Gastroesophageal sphincter (tissue), 4 donors: Measurements from ENCODE around the gene SGTB. TPM values are rescaled to one million over a fixed set of nuclear protein-coding genes. Genes with fewer than 3 reads are reported as not detected.
"Not testable (repeated sequence)": the region's sequence is repeated elsewhere in the genome, so short reads cannot be mapped to it uniquely, and the experiment has no call there.

Source experiments
- ATAC-seq: fragments of 150-250 bp; one replicate; pipeline ENCODE4 v1.9.1; 2016; ENCODE audit warnings: mild to moderate bottlenecking, moderate library complexity
- H3K27ac ChIP-seq, 4 donors: fragments of 200-600 bp; sonication (generic) in 3 of 4; 1 replicate in 3 of 4; 2 replicates in 1 of 4; pipeline ENCODE4 v1.5.1; 2016 to 2019
- H3K27me3 ChIP-seq: fragments of 200-600 bp; sonication (generic); one replicate; pipeline ENCODE4 v1.5.1; 2019
- H3K36me3 ChIP-seq, 2 donors: fragments of 200-600 bp; sonication (generic); one replicate each; pipeline ENCODE4 v1.5.1; 2019; ENCODE audit warnings: control low read depth in 1 of 2
- H3K4me1 ChIP-seq, 3 donors: fragments of 200-600 bp; sonication (generic); 1 replicate in 2 of 3; 2 replicates in 1 of 3; pipeline ENCODE4 v1.5.1; 2016 to 2019; ENCODE audit warnings: control low read depth in 2 of 3
- H3K4me3 ChIP-seq, 2 donors: fragments of 200-600 bp; sonication (generic); one replicate each; pipeline ENCODE4 v1.5.1; 2019; ENCODE audit warnings: mild to moderate bottlenecking in 1 of 2, moderate library complexity in 1 of 2
- H3K9me3 ChIP-seq, 3 donors: fragments of 200-600 bp; sonication (generic); one replicate each; pipeline ENCODE4 v1.5.1; 2017 to 2019; ENCODE audit warnings: control low read depth in 2 of 3
- CTCF ChIP-seq, 4 experiments: fragments of 200-600 bp in 2 of 4; fragments of 450-650 bp in 2 of 4; sonication (generic) in 1 of 4; IDR thresholded peaks; one replicate each; pipeline ENCODE4 v1.5.1; 2017 to 2019; ENCODE audit warnings: antibody characterized with exemption in 4 of 4, mild to moderate bottlenecking in 2 of 4, moderate library complexity in 2 of 4
- EP300 ChIP-seq: sonication (generic); formaldehyde crosslinking; IDR thresholded peaks from one replicate; pipeline ENCODE4 v1.6.1; 2017; ENCODE audit warnings: antibody characterized with exemption, mild to moderate bottlenecking
- POLR2A ChIP-seq, 2 donors: fragments of 450-650 bp; IDR thresholded peaks; one replicate each; pipeline ENCODE4 v1.6.1; 2017; ENCODE audit warnings: antibody characterized with exemption in 2 of 2, mild to moderate bottlenecking in 2 of 2, moderate library complexity in 1 of 2
- POLR2AphosphoS5 ChIP-seq: sonication (generic); formaldehyde crosslinking; IDR thresholded peaks from one replicate; pipeline ENCODE4 v1.6.1; 2017; ENCODE audit warnings: antibody characterized with exemption
- WGBS, 2 donors: methylation state at CpG; one replicate each; pipeline ENCODE4 v1.1.5; 2018; ENCODE audit warnings: low coverage in 1 of 2; 5-methylcytosine and 5-hydroxymethylcytosine counted together
- total RNA-seq, 4 donors: library from RNA; depleted of rRNA; stranded (reverse); fragments of >200 nt; gene quantifications; one replicate each; pipeline ENCODE4 v1.1.0, GENCODE V29; 2016

The SGTB gene
- total RNA-seq, 4 donors from 2014 or later: 12.1 to 15.2 (median 14.3) TPM

GRCh38 chr5:65696892-65697291 is 25.0 kb downstream of the SGTB start:
- TF ChIP-seq CTCF (IDR thresholded peaks at IDR 0.05): no peak
- no peak for TF ChIP-seq POLR2AphosphoS5
- no peak for TF ChIP-seq POLR2A (IDR thresholded peaks at IDR 0.05)
- no peak for TF ChIP-seq EP300
- H3K9me3 ChIP-seq: no peaks in the 10 kb centered on the region
- no peak for ATAC-seq
- H3K36me3 ChIP-seq: peaks cover 0 to 19% of the 10 kb centered on the region in 2 donors
- H3K4me1 ChIP-seq: peaks cover 0 to 25% (median 0%) of the 10 kb centered on the region in 3 donors
- H3K4me3 ChIP-seq: no peak overlapping the region
- no peaks in the 10 kb centered on the region for H3K27me3 ChIP-seq
- no peak overlapping the region for H3K27ac ChIP-seq

GRCh38 chr5:65695896-65696295 is 26.0 kb downstream of the SGTB start:
- TF ChIP-seq POLR2A (IDR thresholded peaks at IDR 0.05) (no peak), CTCF (IDR thresholded peaks at IDR 0.05) (no peak), EP300 (no peak), POLR2AphosphoS5 (no peak)
- ATAC-seq: no peak
- no peaks in the 10 kb centered on the region for H3K27me3 ChIP-seq
- H3K27ac ChIP-seq: no peak overlapping the region
- 89 to 92% methylated on average over 4 of the region's 4 CpGs for WGBS, 2 donors
- H3K4me1 ChIP-seq: peaks cover 0 to 25% (median 0%) of the 10 kb centered on the region in 3 donors
- peaks cover 0 to 24% of the 10 kb centered on the region in 2 donors for H3K36me3 ChIP-seq
- no peak overlapping the region for H3K4me3 ChIP-seq
- H3K9me3 ChIP-seq: no peaks in the 10 kb centered on the region

GRCh38 chr5:65695162-65695755 is 26.6 kb downstream of the SGTB start:
- peak overlapping the region in 1 of 4 donors; percentile 2 for H3K27ac ChIP-seq
- 47 to 72% methylated on average over 4 of the region's 4 CpGs for WGBS, 2 donors

GRCh38 chr5:65693121-65693520 is 28.8 kb downstream of the SGTB start:
- H3K4me1 ChIP-seq: peaks cover 0 to 25% (median 0%) of the 10 kb centered on the region in 3 donors
- TF ChIP-seq POLR2AphosphoS5 (no peak), POLR2A (IDR thresholded peaks at IDR 0.05) (no peak), EP300 (no peak), CTCF (IDR thresholded peaks at IDR 0.05) (no peak)
- H3K27ac ChIP-seq: no peak overlapping the region
- no peaks in the 10 kb centered on the region for H3K9me3 ChIP-seq
- WGBS, 2 donors: 94% methylated on average over 2 of the region's 2 CpGs; no CpG with 5 or more reads in 1 of the 2 donors
- H3K4me3 ChIP-seq: no peak overlapping the region
- H3K27me3 ChIP-seq: no peaks in the 10 kb centered on the region
- ATAC-seq: no peak
- H3K36me3 ChIP-seq: peaks cover 0 to 23% of the 10 kb centered on the region in 2 donors

More at GRCh38 chr5:65695162-65695755, 26.6 kb downstream of the SGTB start:
- H3K4me3 ChIP-seq: no peak overlapping the region
- no peaks in the 10 kb centered on the region for H3K27me3 ChIP-seq
- no peaks in the 10 kb centered on the region for H3K9me3 ChIP-seq
- TF ChIP-seq POLR2AphosphoS5 (no peak), EP300 (no peak), POLR2A (IDR thresholded peaks at IDR 0.05) (no peak), CTCF (IDR thresholded peaks at IDR 0.05) (no peak)
- peaks cover 0 to 26% of the 10 kb centered on the region in 2 donors for H3K36me3 ChIP-seq
- no peak for ATAC-seq
- H3K4me1 ChIP-seq: peaks cover 0 to 25% (median 0%) of the 10 kb centered on the region in 3 donors

- H3K27me3 ChIP-seq: no peaks in the 10 kb centered on the region
- H3K4me3 ChIP-seq: no peak overlapping the region
These were observed 39.8 kb downstream of the SGTB start for GRCh38 chr5:65682148-65682547.

GRCh38 chr5:65676056-65676455 is 45.9 kb downstream of the SGTB start:
- H3K27ac ChIP-seq, H3K4me1 ChIP-seq, H3K27me3 ChIP-seq, H3K4me3 ChIP-seq, H3K9me3 ChIP-seq, ATAC-seq: not testable (repeated sequence)
- peaks cover 0 to 46% of the 10 kb centered on the region in 2 donors for H3K36me3 ChIP-seq
- WGBS, 2 donors: 94 to 100% methylated on average over 2 to 3 of the region's 3 CpGs

More at GRCh38 chr5:65682148-65682547, 39.8 kb downstream of the SGTB start:
- Histone ChIP-seq H3K9me3 (no peaks in the 10 kb centered on the region), H3K4me1 (no peaks in the 10 kb centered on the region), H3K36me3 (peaks cover 0 to 66% of the 10 kb centered on the region in 2 donors), H3K27ac (no peak overlapping the region)
- 92% methylated on average over 3 of the region's 3 CpGs; no CpG with 5 or more reads in 1 of the 2 donors for WGBS, 2 donors
- TF ChIP-seq POLR2AphosphoS5: no peak
- TF ChIP-seq CTCF (IDR thresholded peaks at IDR 0.05): no peak
- TF ChIP-seq POLR2A (IDR thresholded peaks at IDR 0.05): no peak
- TF ChIP-seq EP300: no peak
- no peak for ATAC-seq
